ENCODE measurements around the gene OLR1. TPM values are rescaled to one million over a fixed set of nuclear protein-coding genes. Genes with fewer than 3 reads are reported as not detected.

Gene OLR1
- 0.89 to 2.3 TPM (median 1.6 TPM) in 5 replicates for total RNA-seq (2022; extraction: Qiagen RNA extraction; ENCODE audit: low read depth)

DNA sequence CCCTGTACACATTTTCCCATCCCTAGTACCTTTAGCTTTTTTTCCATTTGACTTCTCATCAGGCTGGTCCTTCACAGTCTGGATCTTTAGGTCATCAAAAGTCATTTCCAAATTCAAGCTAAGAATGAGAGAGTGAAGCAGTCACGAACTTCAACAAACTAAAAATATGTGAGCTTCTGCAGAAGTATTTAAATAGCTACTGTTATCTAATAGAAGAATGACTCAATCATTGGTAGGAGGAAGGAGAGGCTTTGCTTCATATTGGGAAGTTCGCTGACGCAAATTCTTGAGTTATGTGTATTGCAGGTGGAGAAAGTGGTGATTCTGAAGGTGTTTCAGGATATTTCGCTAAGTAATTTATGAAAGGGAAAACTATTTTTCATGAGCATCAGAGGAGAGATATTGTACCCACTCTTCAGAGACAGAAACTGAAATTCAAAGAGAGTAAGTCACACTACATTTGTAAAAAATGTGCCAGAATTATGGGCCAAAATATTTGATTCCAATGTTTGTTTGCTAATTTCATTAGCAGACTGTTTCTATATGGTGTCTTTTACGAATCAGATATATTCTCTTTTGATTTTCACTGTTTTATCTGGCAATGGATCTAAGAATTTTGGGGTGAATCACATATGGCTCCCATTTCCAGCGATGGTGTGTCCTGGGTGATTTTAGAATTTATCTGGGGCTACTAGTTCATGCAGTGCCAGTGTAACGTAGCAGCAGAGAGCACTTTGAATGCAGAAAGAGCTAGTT, at the start of gene OLR1:
Gene OLR1, minus strand, starts transcription at position 160 of the 756 bp plus-strand sequence. Its CDS starts 55 bp downstream, at position 105.

GRCh38 chr12:10212739-10213131, 40.8 kb upstream of the OLR1 start, which contains the start of gene GABARAPL1:
TSS of gene GABARAPL1 (plus strand) at chr12:10212877. CDS start at chr12:10213130, 253 bp downstream.

DNA sequence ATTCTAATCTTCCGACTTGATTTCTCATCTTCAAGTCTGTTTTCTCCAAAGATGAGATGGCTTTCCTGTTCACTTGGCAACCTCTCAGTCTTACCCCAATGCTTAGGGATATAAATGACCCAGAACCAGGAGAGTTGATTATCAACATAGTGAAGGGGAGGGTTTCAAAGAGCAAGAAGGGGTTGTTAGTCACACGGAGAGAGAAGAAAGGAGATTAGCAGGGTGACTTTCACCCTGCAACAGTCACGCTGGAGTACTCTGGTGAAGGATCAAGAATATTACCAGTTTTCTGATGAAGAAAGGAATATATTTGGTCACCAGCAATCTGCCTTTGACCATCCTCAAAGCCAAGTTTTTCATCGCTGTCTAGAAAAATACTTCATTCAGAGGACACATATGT, 6.9 kb upstream of the OLR1 start, which contains the start of gene TMEM52B:
Gene TMEM52B, plus strand, starts transcription at position 212 of the 400 bp plus-strand sequence. CDS start 543 bp downstream, outside the sequence.

GRCh38 chr12:10130042-10130441, 41.9 kb downstream of the OLR1 start, which contains the start of gene CLEC7A:
TSS of gene CLEC7A (minus strand) at chr12:10130199. CDS start at chr12:10130082, 117 bp downstream.

Other genes with a start within 250 kb of the OLR1 start
- gene CLEC2A, start 239.8 kb downstream of the OLR1 start, total RNA-seq (2022; extraction: Qiagen RNA extraction; ENCODE audit: low read depth) = not detected in 5 replicates
- not detected in 5 replicates for gene CLEC12A, start 200.7 kb downstream of the OLR1 start, total RNA-seq (2022; extraction: Qiagen RNA extraction; ENCODE audit: low read depth)
- gene CLEC1B, start 173.0 kb downstream of the OLR1 start, total RNA-seq (2022; extraction: Qiagen RNA extraction; ENCODE audit: low read depth) = not detected in 5 replicates
- gene CLEC12B, start 161.5 kb downstream of the OLR1 start, total RNA-seq (2022; extraction: Qiagen RNA extraction; ENCODE audit: low read depth) = not detected in 5 replicates
- gene CLEC9A, start 141.4 kb downstream of the OLR1 start, total RNA-seq (2022; extraction: Qiagen RNA extraction; ENCODE audit: low read depth) = not detected in 5 replicates
- gene CLEC1A, start 73.1 kb downstream of the OLR1 start, total RNA-seq (2022; extraction: Qiagen RNA extraction; ENCODE audit: low read depth) = not detected in 5 replicates
- gene CLEC7A, start 41.9 kb downstream of the OLR1 start, total RNA-seq (2022; extraction: Qiagen RNA extraction; ENCODE audit: low read depth) = not detected in 5 replicates
- gene TMEM52B, start 6.9 kb upstream of the OLR1 start, total RNA-seq (2022; extraction: Qiagen RNA extraction; ENCODE audit: low read depth) = 0.12 to 0.36 TPM (median 0.16 TPM) in 5 replicates
- 34.0 to 59.7 TPM (median 39.5 TPM) in 5 replicates for gene GABARAPL1, start 40.7 kb upstream of the OLR1 start, total RNA-seq (2022; extraction: Qiagen RNA extraction; ENCODE audit: low read depth)
- gene KLRD1, start 135.7 kb upstream of the OLR1 start, total RNA-seq (2022; extraction: Qiagen RNA extraction; ENCODE audit: low read depth) = not detected in 5 replicates
- not detected in 5 replicates for gene KLRK1, start 217.9 kb upstream of the OLR1 start, total RNA-seq (2022; extraction: Qiagen RNA extraction; ENCODE audit: low read depth)
- gene KLRC4, start 237.6 kb upstream of the OLR1 start, total RNA-seq (2022; extraction: Qiagen RNA extraction; ENCODE audit: low read depth) = not detected in 5 replicates
- gene KLRC3, start 248.5 kb upstream of the OLR1 start, total RNA-seq (2022; extraction: Qiagen RNA extraction; ENCODE audit: low read depth) = 0.21 to 0.36 TPM in 2 of 5 replicates, not detected in the others